HG03196 (cell line): Measurements from ENCODE around the gene G6PC3.

Experiments used
- ATAC-seq: cut with Tn5 transposase; IDR thresholded peaks from one replicate; pipeline ENCODE4 v1.9.1; 2021; ENCODE audit not compliant: unreplicated experiment

G6PC3 gene

GRCh38 chr17:44059101-44059892 is 11.2 kb upstream of the G6PC3 start:
- ATAC-seq = no peak

- no peak for ATAC-seq
These were observed 9.1 kb upstream of the G6PC3 start for GRCh38 chr17:44061446-44061845.

- no peak for ATAC-seq
These were observed 7.7 kb upstream of the G6PC3 start for GRCh38 chr17:44062871-44063270.

- ATAC-seq = no peak
These were observed 6.6 kb upstream of the G6PC3 start for GRCh38 chr17:44063704-44064639.

- no peak for ATAC-seq
These were observed 4.8 kb upstream of the G6PC3 start for GRCh38 chr17:44065668-44066203.

GRCh38 chr17:44066204-44066930 is 4.2 kb upstream of the G6PC3 start, which contains the start of gene LSM12:
Gene LSM12 (minus strand): TSS chr17:44066671. CDS start chr17:44066587, 84 bp downstream.
- ATAC-seq = peak; percentile 61

GRCh38 chr17:44067545-44067940 is 3.0 kb upstream of the G6PC3 start:
- no peak for ATAC-seq

GRCh38 chr17:44069974-44070454 is 521 bp upstream of the G6PC3 start:
- ATAC-seq = no peak

- peak; percentile 10 for ATAC-seq
These were observed 624 bp downstream of the G6PC3 start for GRCh38 chr17:44071198-44071520.

- no peak for ATAC-seq
These were observed 1.2 kb downstream of the G6PC3 start for GRCh38 chr17:44071772-44072171.

GRCh38 chr17:44074231-44074910 is 3.8 kb downstream of the G6PC3 start:
- ATAC-seq = no peak

- ATAC-seq = no peak
These were observed 4.4 kb downstream of the G6PC3 start for GRCh38 chr17:44074911-44075285.

- ATAC-seq = no peak
These were observed 5.2 kb downstream of the G6PC3 start for GRCh38 chr17:44075598-44076293.

- no peak for ATAC-seq
These were observed 6.4 kb downstream of the G6PC3 start for GRCh38 chr17:44076716-44077594.

GRCh38 chr17:44077595-44077909 is 7.0 kb downstream of the G6PC3 start:
- no peak for ATAC-seq

- no peak for ATAC-seq
These were observed 7.9 kb downstream of the G6PC3 start for GRCh38 chr17:44078412-44078811.

GRCh38 chr17:44079877-44080821 is 9.6 kb downstream of the G6PC3 start:
- ATAC-seq = no peak

GRCh38 chr17:44081681-44082080 is 11.1 kb downstream of the G6PC3 start:
- ATAC-seq = no peak
